Adrenal gland (tissue), 12 donors: Measurements from ENCODE around the gene TIMM44. TPM values are rescaled to one million over a fixed set of nuclear protein-coding genes. Genes with fewer than 3 reads are reported as not detected.

Experiments used
- DNase-seq, 7 donors: peaks; one replicate each; pipeline ENCODE4 v3.0.0-alpha.2; 2019 to 2020
- H3K27ac ChIP-seq, 5 donors: fragments of 200-600 bp; sonication (generic) in 4 of 5; 1 replicate in 3 of 5; 2 replicates in 2 of 5; pipeline versions ENCODE4 v1.5.1 to v1.8.0; 2016 to 2020; ENCODE audit warnings: mild to moderate bottlenecking in 1 of 5
- H3K27me3 ChIP-seq: fragments of 200-600 bp; 2 replicates; pipeline ENCODE4 v1.8.0; 2021
- H3K36me3 ChIP-seq, 2 donors: fragments of 200-600 bp; replicated peaks in 1 of 2; 1 replicate in 1 of 2; 2 replicates in 1 of 2; pipeline versions ENCODE4 v1.5.1 to v1.8.0; 2018 to 2022
- H3K4me1 ChIP-seq, 2 donors: fragments of 200-600 bp; replicated peaks in 1 of 2; 1 replicate in 1 of 2; 2 replicates in 1 of 2; pipeline versions ENCODE4 v1.5.1 to v1.8.0; 2018 to 2021
- H3K4me3 ChIP-seq, 4 donors: fragments of 200-600 bp; sonication (generic) in 3 of 4; one replicate each; pipeline ENCODE4 v1.5.1; 2016 to 2018
- H3K9me3 ChIP-seq, 3 donors: fragments of 200-600 bp; sonication (generic) in 1 of 3; replicated peaks in 1 of 3; 1 replicate in 2 of 3; 2 replicates in 1 of 3; pipeline versions ENCODE4 v1.5.1 to v1.8.0; 2016 to 2021
- CTCF ChIP-seq, 6 experiments: fragments of 450-650 bp in 4 of 6; fragments of 200-600 bp in 2 of 6; sonication (generic) in 1 of 6; IDR thresholded peaks; 1 replicate in 5 of 6; 2 replicates in 1 of 6; pipeline versions ENCODE4 v1.5.1 to v1.8.0; 2016 to 2021; ENCODE audit warnings: antibody characterized with exemption in 6 of 6, mild to moderate bottlenecking in 2 of 6, moderate library complexity in 1 of 6
- POLR2A ChIP-seq, 2 donors: fragments of 450-650 bp; IDR thresholded peaks; one replicate each; pipeline ENCODE4 v1.6.1; 2017; ENCODE audit warnings: antibody characterized with exemption in 2 of 2, mild to moderate bottlenecking in 2 of 2, moderate library complexity in 1 of 2
- WGBS, 4 donors: extraction: QIAGEN DNeasy Blood & Tissue Kit in 2 of 4; methylation state at CpG; one replicate each; pipeline versions ENCODE4 v1.1.5 to v1.1.7; 2013 to 2017; 5-methylcytosine and 5-hydroxymethylcytosine counted together
- intact Hi-C, 2 donors: fragments of 100-400 bp; cut with DNase I; formaldehyde crosslinking; loops; one replicate each; pipeline versions ENCODE4 v1.14.1 to v1.15.0; 2022 to 2023
- polyA plus RNA-seq, 3 donors: library from polyadenylated mRNA; stranded (reverse); fragments of 200-250 nt in 2 of 3; fragments of 350-450 nt in 1 of 3; fragmentation: Illumina TruSeq in 1 of 3; extraction: RNeasy Lipid Tissue Mini Kit (QIAGEN cat#74804) in 1 of 3; gene quantifications; one replicate each; pipeline ENCODE4 v1.2.3, GENCODE V29; 2013 to 2014
- total RNA-seq, 9 donors: library from RNA; depleted of rRNA in 4 of 9; stranded (reverse); fragments of >200 nt in 4 of 9; fragments of 120-200 nt in 1 of 9; fragmentation: NEBNext Ultra II Directional in 1 of 9; extraction: Animal tissue kit (Norgen Biotek cat#: 25700) in 1 of 9; gene quantifications; one replicate each; pipeline versions ENCODE4 v1.1.0 to v1.2.4, GENCODE V29; 2013 to 2023
- donor health status: healthy with polysubstance abuse.
- donor health status: Bipolar disorder and iron deficiency.
- donor health status: DM: yes; HTN: yes; CAD: no.
- donor health status: DM: no; HTN: no; CAD: no.
- donor health status: DM: no; HTN: no; CAD: no.
- donor health status: DM: yes; HTN: yes; CAD: no.

The TIMM44 gene
- total and polyA plus RNA-seq, 12 donors: 48.1 to 218 (median 60.8) TPM

- H3K4me3 ChIP-seq: no peak overlapping the region
- H3K4me1 ChIP-seq: peaks cover 2 to 3% of the 10 kb centered on the region in 2 donors
- TF ChIP-seq POLR2A (IDR thresholded peaks at IDR 0.05) (no peak), CTCF (IDR thresholded peaks at IDR 0.05) (no peak)
- WGBS, 4 donors: 63 to 74% (median 71%) methylated on average over 6 of the region's 6 CpGs
- no peak for DNase-seq
- H3K9me3 ChIP-seq: no peaks in the 10 kb centered on the region
- H3K27me3 ChIP-seq: peaks cover 28% of the 10 kb centered on the region
- intact Hi-C loops: no loop called here
- H3K27ac ChIP-seq: no peak overlapping the region
- H3K36me3 ChIP-seq: no peaks in the 10 kb centered on the region
Measured at GRCh38 chr19:7877249-7877836, 66.1 kb downstream of the TIMM44 start.

Other genes starting within 250 kb of the TIMM44 start
- gene FCER2, start 241.5 kb downstream of the TIMM44 start, total RNA-seq: under 1 TPM in 5 of 9 donors, not detected in 4; 0.28 to 0.61 (median 0.42) TPM
- 1 to 10 TPM in 1 of 3 donors, under 1 TPM in 1, not detected in 1; 0.54 to 2.6 TPM for gene FCER2, start 241.5 kb downstream of the TIMM44 start, polyA plus RNA-seq
- 1 to 10 TPM in 1 of 9 donors, under 1 TPM in 4, not detected in 4; 0.54 to 1.5 (median 0.83) TPM for gene CLEC4G, start 211.6 kb downstream of the TIMM44 start, total RNA-seq
- gene CLEC4G, start 211.6 kb downstream of the TIMM44 start, polyA plus RNA-seq: 1 to 10 TPM in 2 of 3 donors, under 1 TPM in 1; 0.26 to 2.2 (median 1.8) TPM
- 10 to 100 TPM in 8 of 9 donors, under 1 TPM in 1; 0.67 to 50.6 (median 17.1) TPM for gene CD209, start 196.1 kb downstream of the TIMM44 start, total RNA-seq
- gene CD209, start 196.1 kb downstream of the TIMM44 start, polyA plus RNA-seq: 1 to 10 TPM; 3.0 to 9.8 (median 3.1) TPM
- gene CLEC4M, start 180.4 kb downstream of the TIMM44 start, total RNA-seq: 10 to 100 TPM in 1 of 9 donors, 1 to 10 TPM in 3, under 1 TPM in 4, not detected in 1; 0.37 to 91.6 (median 2.6) TPM
- 1 to 10 TPM in 1 of 3 donors, under 1 TPM in 2; 0.67 to 3.9 (median 0.88) TPM for gene CLEC4M, start 180.4 kb downstream of the TIMM44 start, polyA plus RNA-seq
- 10 to 100 TPM in 8 of 9 donors, 1 to 10 TPM in 1; 8.8 to 22.2 (median 20.6) TPM for gene EVI5L, start 113.4 kb downstream of the TIMM44 start, total RNA-seq
- gene EVI5L, start 113.4 kb downstream of the TIMM44 start, polyA plus RNA-seq: 10 to 100 TPM in 2 of 3 donors, 1 to 10 TPM in 1; 9.5 to 20.8 (median 14.9) TPM
- gene PRR36, start 69.3 kb downstream of the TIMM44 start, total RNA-seq: 1 to 10 TPM in 4 of 9 donors, under 1 TPM in 4, not detected in 1; 0.22 to 5.2 (median 1.0) TPM
- gene PRR36, start 69.3 kb downstream of the TIMM44 start, polyA plus RNA-seq: 1 to 10 TPM in 2 of 3 donors, under 1 TPM in 1; 0.51 to 4.6 (median 1.5) TPM
- gene LRRC8E, start 55.2 kb downstream of the TIMM44 start, total RNA-seq: 10 to 100 TPM in 7 of 9 donors, 1 to 10 TPM in 1, under 1 TPM in 1; 0.67 to 22.9 (median 11.8) TPM
- gene LRRC8E, start 55.2 kb downstream of the TIMM44 start, polyA plus RNA-seq: 10 to 100 TPM in 1 of 3 donors, 1 to 10 TPM in 2; 2.4 to 11.4 (median 3.1) TPM
- gene MAP2K7, start 39.8 kb downstream of the TIMM44 start, total RNA-seq: 10 to 100 TPM in 6 of 9 donors, 1 to 10 TPM in 3; 6.8 to 41.2 (median 19.4) TPM
- 100 to 1,000 TPM in 1 of 3 donors, 10 to 100 TPM in 1, 1 to 10 TPM in 1; 7.5 to 110 (median 21.7) TPM for gene MAP2K7, start 39.8 kb downstream of the TIMM44 start, polyA plus RNA-seq
- gene TGFBR3L, start 28.8 kb downstream of the TIMM44 start, total RNA-seq: 1 to 10 TPM in 3 of 9 donors, under 1 TPM in 3, not detected in 3; 0.23 to 7.0 (median 1.4) TPM
- gene TGFBR3L, start 28.8 kb downstream of the TIMM44 start, polyA plus RNA-seq: 1 to 10 TPM in 2 of 3 donors, under 1 TPM in 1; 0.62 to 3.3 (median 1.2) TPM
- 10 to 100 TPM; 12.7 to 38.2 (median 22.1) TPM for gene SNAPC2, start 23.3 kb downstream of the TIMM44 start, total RNA-seq
- gene SNAPC2, start 23.3 kb downstream of the TIMM44 start, polyA plus RNA-seq: 10 to 100 TPM in 2 of 3 donors, 1 to 10 TPM in 1; 8.2 to 20.7 (median 16.0) TPM
- gene CTXN1, start 17.5 kb downstream of the TIMM44 start, total RNA-seq: 10 to 100 TPM in 5 of 9 donors, 1 to 10 TPM in 4; 1.3 to 17.9 (median 10.6) TPM
- gene CTXN1, start 17.5 kb downstream of the TIMM44 start, polyA plus RNA-seq: 10 to 100 TPM in 2 of 3 donors, not detected in 1; 10.4 to 12.2 TPM
- 10 to 100 TPM; 16.8 to 78.9 (median 67.0) TPM for gene ELAVL1, start 62.0 kb upstream of the TIMM44 start, total RNA-seq
- 10 to 100 TPM; 12.8 to 53.5 (median 15.9) TPM for gene ELAVL1, start 62.0 kb upstream of the TIMM44 start, polyA plus RNA-seq
- gene CCL25, start 109.1 kb upstream of the TIMM44 start, total RNA-seq: under 1 TPM in 2 of 9 donors, not detected in 7; 0.11 to 0.78 TPM
- not detected for gene CCL25, start 109.1 kb upstream of the TIMM44 start, polyA plus RNA-seq
- gene FBN3, start 205.9 kb upstream of the TIMM44 start, total RNA-seq: under 1 TPM in 2 of 9 donors, not detected in 7; 0.04 to 0.28 TPM
- under 1 TPM in 2 of 3 donors, not detected in 1; 0.03 to 0.64 TPM for gene FBN3, start 205.9 kb upstream of the TIMM44 start, polyA plus RNA-seq